ENCODE results near the gene OSBPL8. TPM values are rescaled to one million over a fixed set of nuclear protein-coding genes. Genes with fewer than 3 reads are reported as not detected.

OSBPL8 gene
- total RNA-seq, 4 donors from 2014 or later: 15.5 to 241 (median 29.4) TPM

GRCh38 chr12:76551482-76551888 lies 8.1 kb downstream of the OSBPL8 start:
- no peaks in the 10 kb centered on the region for H3K36me3 ChIP-seq
- intact Hi-C loops (cut with DNase I; ENCODE audit: low total_unique reads): no loop called here
- DNase-seq: no peak
- H3K4me3 ChIP-seq: no peak overlapping the region
- no peak for TF ChIP-seq POLR2A (IDR thresholded peaks at IDR 0.05)
- no peak for TF ChIP-seq EP300 (IDR thresholded peaks at IDR 0.05; ENCODE audit: low read depth)
- TF ChIP-seq, protein P1, sequence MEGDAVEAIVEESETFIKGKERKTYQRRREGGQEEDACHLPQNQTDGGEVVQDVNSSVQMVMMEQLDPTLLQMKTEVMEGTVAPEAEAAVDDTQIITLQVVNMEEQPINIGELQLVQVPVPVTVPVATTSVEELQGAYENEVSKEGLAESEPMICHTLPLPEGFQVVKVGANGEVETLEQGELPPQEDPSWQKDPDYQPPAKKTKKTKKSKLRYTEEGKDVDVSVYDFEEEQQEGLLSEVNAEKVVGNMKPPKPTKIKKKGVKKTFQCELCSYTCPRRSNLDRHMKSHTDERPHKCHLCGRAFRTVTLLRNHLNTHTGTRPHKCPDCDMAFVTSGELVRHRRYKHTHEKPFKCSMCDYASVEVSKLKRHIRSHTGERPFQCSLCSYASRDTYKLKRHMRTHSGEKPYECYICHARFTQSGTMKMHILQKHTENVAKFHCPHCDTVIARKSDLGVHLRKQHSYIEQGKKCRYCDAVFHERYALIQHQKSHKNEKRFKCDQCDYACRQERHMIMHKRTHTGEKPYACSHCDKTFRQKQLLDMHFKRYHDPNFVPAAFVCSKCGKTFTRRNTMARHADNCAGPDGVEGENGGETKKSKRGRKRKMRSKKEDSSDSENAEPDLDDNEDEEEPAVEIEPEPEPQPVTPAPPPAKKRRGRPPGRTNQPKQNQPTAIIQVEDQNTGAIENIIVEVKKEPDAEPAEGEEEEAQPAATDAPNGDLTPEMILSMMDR (IDR thresholded peaks at IDR 0.05): no peak
- no peak for TF ChIP-seq POLR2AphosphoS5 (IDR thresholded peaks at IDR 0.05)
- WGBS, 2 donors (ENCODE audit: low coverage in 1 of 2): 87 to 91% methylated on average over 3 to 5 of the region's 5 CpGs
- H3K27ac ChIP-seq: no peak overlapping the region
- no peaks in the 10 kb centered on the region for H3K9me3 ChIP-seq
- H3K4me1 ChIP-seq: peaks cover 0 to 46% (median 11%) of the 10 kb centered on the region in 4 donors
- in situ Hi-C loops (cut with MboI; ENCODE audit: low pct_ligation_motif_present in 1 of 4, low pct_unique_long_range_greater_than_20kb in 1 of 4, low sequenced_read_pairs in 3 of 4): loop anchor here in 3 of 4 donors (25.0 kb wide), 2 partner anchors 89 to 464 kb away; partner anchors contain the start of gene NAP1L1 (in 2 of the 3)
- H3K27me3 ChIP-seq: peaks cover 9% of the 10 kb centered on the region

- H3K27me3 ChIP-seq: peaks cover 23% of the 10 kb centered on the region
- no peak for DNase-seq
- TF ChIP-seq POLR2A (IDR thresholded peaks at IDR 0.05): no peak
- no peak for TF ChIP-seq EP300 (IDR thresholded peaks at IDR 0.05; ENCODE audit: low read depth)
- no peak for TF ChIP-seq POLR2AphosphoS5 (IDR thresholded peaks at IDR 0.05)
- TF ChIP-seq, protein P1 (IDR thresholded peaks at IDR 0.05): no peak
- no peak overlapping the region for H3K4me3 ChIP-seq
- no peak overlapping the region for H3K27ac ChIP-seq
- H3K9me3 ChIP-seq: no peaks in the 10 kb centered on the region
- peaks cover 0 to 29% (median 11%) of the 10 kb centered on the region in 4 donors for H3K4me1 ChIP-seq
- H3K36me3 ChIP-seq: no peaks in the 10 kb centered on the region
- in situ Hi-C loops (cut with MboI; ENCODE audit: low pct_ligation_motif_present in 1 of 4, low pct_unique_long_range_greater_than_20kb in 1 of 4, low sequenced_read_pairs in 3 of 4): no loop called here
- intact Hi-C loops (cut with DNase I; ENCODE audit: low total_unique reads): no loop called here
- WGBS, 2 donors (ENCODE audit: low coverage in 1 of 2): 63 to 89% methylated on average over 1 to 4 of the region's 4 CpGs
Measured at GRCh38 chr12:76549131-76549530, 10.4 kb downstream of the OSBPL8 start.

DNA sequence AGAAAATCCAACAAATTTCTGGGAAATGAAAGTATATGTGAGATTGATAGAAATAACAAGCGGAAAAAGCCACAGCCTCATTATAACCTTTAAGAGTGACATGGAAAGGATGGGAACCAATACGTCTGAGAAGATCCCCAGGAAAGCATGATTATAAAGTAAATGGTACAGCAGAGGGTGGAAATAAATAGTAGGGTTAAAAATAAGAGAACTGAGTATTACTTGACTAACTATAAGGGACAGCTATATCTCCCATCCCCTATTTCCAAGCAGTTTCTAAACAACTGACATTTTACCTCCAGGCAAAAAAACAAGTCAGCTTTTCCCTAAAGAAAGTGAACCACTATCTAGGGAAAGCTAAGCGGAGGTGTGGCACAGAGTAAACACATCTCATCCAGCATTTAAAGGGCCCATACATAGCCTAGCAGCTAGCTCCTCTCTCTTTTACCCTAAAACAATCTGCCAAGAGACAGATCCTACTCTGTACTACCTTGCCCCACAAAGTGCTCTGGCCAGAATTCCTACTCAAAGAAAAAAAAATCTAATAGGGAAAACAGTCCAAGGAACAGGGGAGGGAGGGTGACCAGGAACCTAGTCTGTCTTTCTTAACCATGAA lies 11.2 kb downstream of the OSBPL8 start:
- no peaks in the 10 kb centered on the region for H3K9me3 ChIP-seq
- peaks cover 0 to 31% (median 13%) of the 10 kb centered on the region in 4 donors for H3K4me1 ChIP-seq
- H3K36me3 ChIP-seq: no peaks in the 10 kb centered on the region
- intact Hi-C loops (cut with DNase I; ENCODE audit: low total_unique reads) (no loop called here), in situ Hi-C loops (cut with MboI; ENCODE audit: low pct_ligation_motif_present in 1 of 4, low pct_unique_long_range_greater_than_20kb in 1 of 4, low sequenced_read_pairs in 3 of 4) (no loop called here)
- H3K27me3 ChIP-seq: peaks cover 23% of the 10 kb centered on the region
- H3K27ac ChIP-seq: no peak overlapping the region
- H3K4me3 ChIP-seq: no peak overlapping the region
- WGBS, 2 donors (ENCODE audit: low coverage in 1 of 2): 64 to 68% methylated on average over 2 to 3 of the region's 3 CpGs
- TF ChIP-seq POLR2A (IDR thresholded peaks at IDR 0.05) (no peak), POLR2AphosphoS5 (IDR thresholded peaks at IDR 0.05) (no peak), EP300 (IDR thresholded peaks at IDR 0.05; ENCODE audit: low read depth) (no peak)
- TF ChIP-seq, protein P1 (IDR thresholded peaks at IDR 0.05): no peak
- no peak for DNase-seq

DNA sequence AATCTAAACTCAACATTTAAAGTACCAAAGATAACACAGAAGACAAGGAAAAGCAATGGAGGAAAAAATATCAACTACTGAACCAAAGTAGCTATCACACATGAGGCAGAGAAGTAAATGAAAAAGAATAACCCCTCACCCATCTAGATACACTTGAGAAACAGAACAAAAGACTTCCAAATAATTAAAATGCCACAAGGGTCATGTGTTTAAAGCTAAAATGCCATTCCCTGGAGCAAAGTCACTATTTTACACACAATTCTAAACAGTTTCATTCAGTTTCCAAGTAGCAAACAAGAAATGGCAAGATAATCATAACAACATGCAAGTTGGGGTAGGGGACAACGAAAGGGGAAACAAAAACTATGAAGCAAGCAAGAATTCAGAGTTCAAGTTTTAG lies 12.0 kb downstream of the OSBPL8 start:
- Histone ChIP-seq H3K9me3 (no peaks in the 10 kb centered on the region), H3K36me3 (no peaks in the 10 kb centered on the region), H3K27me3 (peaks cover 23% of the 10 kb centered on the region), H3K27ac (no peak overlapping the region), H3K4me1 (peaks cover 6 to 37% (median 17%) of the 10 kb centered on the region in 4 donors), H3K4me3 (no peak overlapping the region)
- TF ChIP-seq POLR2A (IDR thresholded peaks at IDR 0.05) (no peak), EP300 (IDR thresholded peaks at IDR 0.05; ENCODE audit: low read depth) (no peak), POLR2AphosphoS5 (IDR thresholded peaks at IDR 0.05) (no peak)
- TF ChIP-seq, protein P1 (IDR thresholded peaks at IDR 0.05): no peak
- DNase-seq: no peak
- in situ Hi-C loops (cut with MboI; ENCODE audit: low pct_ligation_motif_present in 1 of 4, low pct_unique_long_range_greater_than_20kb in 1 of 4, low sequenced_read_pairs in 3 of 4): no loop called here
- WGBS, 2 donors (ENCODE audit: low coverage in 1 of 2): 56% methylated on average over 1 of the region's 1 CpG; no CpG with 5 or more reads in 1 of the 2 donors
- intact Hi-C loops (cut with DNase I; ENCODE audit: low total_unique reads): no loop called here

All from transverse colon (tissue), 4 donors.